Kidney (tissue), 14 donors: Measurements from ENCODE around the gene MOK. TPM values are rescaled to one million over a fixed set of nuclear protein-coding genes. Genes with fewer than 3 reads are reported as not detected.

Experiments
- DNase-seq, 5 donors: peaks; one replicate each; pipeline ENCODE4 v3.0.0-alpha.2; 2013 to 2020
- FAIRE-seq: peaks from 2 replicates; lab custom pipeline; 2012; peaks lifted over from hg19 to GRCh38; lab: Jason Lieb, UNC
- H3K27ac ChIP-seq, 2 donors: one replicate each; pipeline ENCODE4 v1.7.0; 2013; ENCODE audit warnings: low read depth in 2 of 2, low read length in 2 of 2, inconsistent platforms in 1 of 2
- H3K27me3 ChIP-seq: one replicate; pipeline ENCODE4 v1.7.1; 2013; ENCODE audit warnings: low read length, inconsistent platforms; ENCODE audit not compliant: control insufficient read depth, insufficient read depth
- H3K36me3 ChIP-seq, 3 donors: one replicate each; pipeline versions ENCODE4 v1.7.0 to v1.7.1; 2013; ENCODE audit warnings: low read length in 3 of 3, control low read depth in 1 of 3, inconsistent platforms in 1 of 3; ENCODE audit not compliant: insufficient read depth in 3 of 3, control insufficient read depth in 2 of 3
- H3K4me1 ChIP-seq, 3 donors: one replicate each; pipeline versions ENCODE4 v1.7.0 to v1.7.1; 2013; ENCODE audit warnings: low read length in 3 of 3, inconsistent platforms in 1 of 3, low read depth in 1 of 3; ENCODE audit not compliant: control insufficient read depth in 2 of 3, insufficient read depth in 2 of 3
- H3K4me3 ChIP-seq, 3 donors: one replicate each; pipeline versions ENCODE4 v1.7.0 to v1.8.1; 2013; ENCODE audit warnings: low read length in 3 of 3, control low read depth in 1 of 3, inconsistent platforms in 1 of 3
- H3K9ac ChIP-seq, 3 donors: one replicate each; pipeline versions ENCODE4 v1.7.0 to v1.7.1; 2013; ENCODE audit warnings: low read length in 3 of 3, control low read depth in 1 of 3, inconsistent platforms in 1 of 3
- H3K9me3 ChIP-seq, 3 donors: one replicate each; pipeline versions ENCODE4 v1.7.0 to v1.7.1; 2013; ENCODE audit warnings: low read length in 3 of 3, control low read depth in 1 of 3, inconsistent platforms in 1 of 3; ENCODE audit not compliant: control insufficient read depth in 2 of 3, insufficient read depth in 1 of 3
- CTCF ChIP-seq: IDR thresholded peaks from 3 replicates; pipeline ENCODE4 v1.5.1; 2012; ENCODE audit warnings: mild to moderate bottlenecking, moderate library complexity, borderline replicate concordance; ENCODE audit not compliant: insufficient read depth; ENCODE audit errors: extremely low read depth
- intact Hi-C: fragments of 100-400 bp; cut with DNase I; formaldehyde crosslinking; loops from one replicate; pipeline ENCODE4 v1.11.1; 2022
- polyA plus RNA-seq: library from polyadenylated mRNA; stranded (reverse); fragments of 350-450 nt; fragmentation: Illumina TruSeq; extraction: RNeasy Lipid Tissue Mini Kit (QIAGEN cat#74804); gene quantifications from one replicate; pipeline ENCODE4 v1.2.3, GENCODE V29; 2014; ENCODE audit warnings: low read depth, low replicate concordance; ENCODE audit not compliant: insufficient read depth
- total RNA-seq: library from RNA; stranded (reverse); fragmentation: NEBNext Ultra II Directional; extraction: Animal tissue kit (Norgen Biotek cat#: 25700); gene quantifications from one replicate; pipeline ENCODE4 v1.2.1, GENCODE V29; 2021
- donor health status: control.
- donor health status: control.
- donor health status: control.
- donor health status: control.
- donor health status: control.
- donor health status: DM: yes; HTN: yes; CAD: no.
- donor health status: Normal renal cell carcinoma (clear cell type).

The MOK gene
- total and polyA plus RNA-seq, 2 donors from 2014 or later: 20.4 to 32.7 TPM

- H3K4me1 ChIP-seq: peaks cover 0 to 6% (median 5%) of the 10 kb centered on the region in 3 donors
- H3K27me3 ChIP-seq: no peaks in the 10 kb centered on the region
- no peaks in the 10 kb centered on the region for H3K9me3 ChIP-seq
- H3K9ac ChIP-seq: no peak overlapping the region
- TF ChIP-seq CTCF: no peak
- FAIRE-seq: no peak
- intact Hi-C loops: no loop called here
- peaks cover 0 to 5% (median 0%) of the 10 kb centered on the region in 3 donors for H3K36me3 ChIP-seq
- no peak for DNase-seq
- no peak overlapping the region for H3K4me3 ChIP-seq
- H3K27ac ChIP-seq: no peak overlapping the region
Measured at GRCh38 chr14:102217399-102217798, 87.6 kb downstream of the MOK start.

- no peaks in the 10 kb centered on the region for H3K27me3 ChIP-seq
- DNase-seq: no peak
- intact Hi-C loops: no loop called here
- H3K36me3 ChIP-seq: peaks cover 0 to 5% (median 0%) of the 10 kb centered on the region in 3 donors
- FAIRE-seq: no peak
- H3K9me3 ChIP-seq: no peaks in the 10 kb centered on the region
- no peak for TF ChIP-seq CTCF
- H3K4me1 ChIP-seq: peaks cover 0 to 6% (median 5%) of the 10 kb centered on the region in 3 donors
- no peak overlapping the region for H3K4me3 ChIP-seq
- no peak overlapping the region for H3K27ac ChIP-seq
- no peak overlapping the region for H3K9ac ChIP-seq
Measured at GRCh38 chr14:102215576-102216250, 89.3 kb downstream of the MOK start.

- no peak for TF ChIP-seq CTCF
- Histone ChIP-seq H3K9me3 (no peaks in the 10 kb centered on the region), H3K9ac (no peak overlapping the region), H3K36me3 (peaks cover 0 to 5% (median 0%) of the 10 kb centered on the region in 3 donors), H3K4me1 (peaks cover 0 to 6% (median 5%) of the 10 kb centered on the region in 3 donors), H3K4me3 (no peak overlapping the region), H3K27me3 (no peaks in the 10 kb centered on the region), H3K27ac (no peak overlapping the region)
- FAIRE-seq (no peak), DNase-seq (peak in 2 of 5 donors; percentile 17 to 38)
- intact Hi-C loops: no loop called here
Measured at GRCh38 chr14:102215071-102215470, 89.9 kb downstream of the MOK start.
